HG03045 (cell line): Measurements from ENCODE around the gene TRERF1.

Source experiments
- ATAC-seq: cut with Tn5 transposase; IDR thresholded peaks from one replicate; pipeline ENCODE4 v1.9.1; 2021; ENCODE audit warnings: mild to moderate bottlenecking, moderate library complexity; ENCODE audit not compliant: unreplicated experiment

Gene TRERF1

GRCh38 chr6:42369568-42369967 lies 82.2 kb downstream of the TRERF1 start:
- ATAC-seq, result no peak

- no peak for ATAC-seq
Observed at GRCh38 chr6:42368181-42368580, 83.5 kb downstream of the TRERF1 start.

GRCh38 chr6:42367353-42368011 lies 84.2 kb downstream of the TRERF1 start:
- ATAC-seq, result peak; percentile 58

DNA sequence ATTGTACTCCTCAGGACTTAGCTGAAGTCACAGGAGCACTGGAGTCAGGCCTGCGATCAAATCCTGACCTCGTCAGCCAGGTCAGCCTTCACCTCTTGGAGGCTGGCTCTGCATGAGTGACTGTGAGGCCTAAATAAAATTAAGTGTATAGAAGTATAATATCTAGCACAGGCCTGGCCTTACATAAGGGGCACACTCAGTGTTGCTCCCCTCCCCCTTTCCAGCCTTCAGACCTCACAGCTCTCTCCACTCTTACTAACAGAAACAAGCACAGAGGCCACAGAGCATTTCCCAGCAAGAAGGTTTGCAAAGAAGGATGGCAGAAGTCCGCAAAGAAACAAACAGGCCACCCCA lies 84.8 kb downstream of the TRERF1 start:
- no peak for ATAC-seq

DNA sequence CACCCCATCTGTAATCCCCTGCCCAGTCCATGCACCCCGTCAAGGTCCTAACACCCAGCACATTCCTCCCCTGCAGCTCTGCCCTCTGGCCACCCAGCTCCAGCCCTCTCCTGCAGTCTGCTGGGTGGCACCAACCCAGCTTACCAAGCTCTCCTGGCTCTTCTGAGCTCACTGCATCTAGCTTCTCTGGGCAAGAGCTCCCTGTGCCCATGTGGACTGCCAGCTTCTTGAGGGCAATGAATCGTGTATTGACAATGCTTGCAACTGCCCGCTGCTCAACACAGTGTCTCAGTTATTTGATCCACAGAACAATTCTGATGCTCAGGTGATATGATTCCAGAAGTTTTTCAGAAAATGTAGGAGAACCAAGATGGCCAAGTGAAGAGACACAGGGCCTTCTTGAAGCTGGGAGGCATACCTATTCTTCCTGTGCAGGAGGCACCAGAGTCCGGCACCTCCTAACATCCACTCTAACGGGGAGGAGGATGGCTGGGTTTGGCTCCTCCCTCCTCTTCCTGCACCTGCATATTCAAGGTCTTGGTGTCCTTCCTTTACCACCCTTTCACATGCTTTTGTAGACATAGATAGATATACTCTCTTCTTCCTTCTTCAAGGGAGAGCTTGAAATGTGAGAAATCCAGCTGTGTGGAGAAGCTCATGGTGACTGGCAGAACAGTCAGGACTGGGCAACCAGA lies 85.6 kb downstream of the TRERF1 start:
- no peak for ATAC-seq

DNA sequence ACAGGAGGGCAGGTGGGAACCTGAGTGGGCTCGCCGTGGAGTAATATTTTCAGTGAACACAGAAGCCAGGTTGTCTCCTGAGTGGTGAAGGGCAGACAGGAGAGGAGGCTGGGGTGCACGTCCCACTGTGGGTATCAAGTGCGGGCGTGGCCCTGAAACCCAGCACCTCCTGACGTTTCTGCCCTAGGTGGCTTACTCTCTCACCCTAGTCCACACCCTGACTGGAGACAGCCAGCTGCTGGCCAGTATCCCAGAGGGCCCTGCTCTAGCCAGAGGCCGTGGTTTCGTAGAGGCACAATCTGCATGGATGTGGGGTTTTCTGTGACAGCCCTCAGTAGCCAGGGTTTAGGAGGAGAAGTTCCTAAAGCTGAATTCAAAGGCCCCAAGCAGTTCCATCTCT lies 86.7 kb downstream of the TRERF1 start:
- no peak for ATAC-seq

DNA sequence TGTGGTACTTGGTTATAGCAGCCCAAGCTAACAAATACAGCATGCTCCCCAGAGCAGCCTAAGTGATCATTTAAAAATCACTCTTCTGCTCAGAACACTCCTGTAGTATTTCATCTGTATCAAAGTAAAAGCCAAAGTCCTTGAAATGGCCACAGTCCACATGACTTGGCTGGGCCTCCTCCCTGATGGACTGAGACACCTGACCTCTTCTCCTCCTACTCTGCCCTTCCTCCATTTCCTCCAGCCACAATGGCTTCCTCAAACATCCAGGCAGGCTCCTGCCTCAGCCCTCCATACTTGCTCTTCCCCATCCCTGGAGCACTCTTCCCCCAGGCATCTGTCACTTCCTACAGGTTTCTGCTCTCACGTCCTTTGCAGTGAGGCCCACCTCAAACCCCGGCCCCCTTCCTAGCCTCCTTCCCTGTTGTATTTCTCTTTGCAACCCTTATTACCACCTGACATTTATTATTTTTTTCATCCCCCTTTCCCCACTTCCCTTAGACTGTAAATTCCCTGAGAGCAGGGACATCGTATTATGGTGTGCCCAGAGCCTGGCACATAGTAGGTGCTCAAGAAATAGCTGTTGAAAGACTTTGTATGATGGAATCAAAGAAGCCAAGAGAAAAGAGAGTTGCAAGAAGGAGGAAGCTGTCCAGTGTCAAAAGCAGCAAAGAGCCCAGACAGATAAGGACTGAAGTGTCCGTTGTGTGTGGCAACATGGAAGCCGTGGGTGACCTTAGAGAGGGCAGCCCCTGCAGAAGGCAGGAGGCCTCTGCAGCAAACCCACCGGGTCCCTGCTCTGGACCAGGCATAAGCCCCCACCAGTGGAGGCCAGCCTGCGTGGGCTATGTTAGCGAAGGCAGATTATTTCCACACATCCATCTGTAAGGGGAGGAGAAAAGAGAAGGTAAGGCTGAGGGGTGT lies 87.5 kb downstream of the TRERF1 start:
- ATAC-seq, result no peak

DNA sequence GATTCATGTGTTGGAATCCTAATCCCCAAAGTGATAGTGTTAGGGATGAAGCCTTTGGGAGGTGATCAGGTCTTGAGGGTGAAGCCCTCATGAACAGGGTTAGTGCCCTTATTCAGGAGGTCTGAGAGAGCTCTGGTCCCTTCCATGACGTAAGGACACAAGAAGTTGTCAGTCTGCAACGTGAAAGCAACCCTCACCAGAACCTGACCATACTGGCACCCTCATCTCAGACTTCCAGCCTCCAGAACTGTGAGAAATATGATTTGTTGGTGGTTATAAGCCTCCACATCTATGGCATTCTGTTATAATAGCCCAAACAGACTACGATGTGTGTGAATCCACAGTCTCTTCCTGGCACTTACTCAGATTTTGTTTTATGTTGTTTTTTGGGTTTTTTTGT lies 90.7 kb downstream of the TRERF1 start:
- ATAC-seq, result no peak

DNA sequence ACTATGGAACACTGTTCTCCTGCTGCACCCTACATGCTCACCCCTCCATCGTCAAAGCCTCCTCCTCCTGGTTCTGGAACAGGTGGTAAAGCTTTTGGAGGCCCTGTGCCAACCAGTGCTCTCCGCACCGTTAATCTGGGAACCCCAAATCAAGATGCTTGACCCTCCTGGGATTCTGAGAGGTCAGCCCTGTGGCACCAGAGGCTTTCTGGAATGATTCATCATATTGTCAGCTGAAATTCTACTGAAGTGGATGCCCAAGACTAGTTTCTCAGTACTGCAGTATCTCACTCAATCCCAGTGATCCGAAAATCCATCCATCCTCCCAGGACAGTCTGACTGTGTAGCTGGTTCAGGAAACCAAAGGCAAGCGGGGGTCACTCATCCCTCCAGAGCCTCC lies 92.7 kb downstream of the TRERF1 start:
- ATAC-seq, result no peak

DNA sequence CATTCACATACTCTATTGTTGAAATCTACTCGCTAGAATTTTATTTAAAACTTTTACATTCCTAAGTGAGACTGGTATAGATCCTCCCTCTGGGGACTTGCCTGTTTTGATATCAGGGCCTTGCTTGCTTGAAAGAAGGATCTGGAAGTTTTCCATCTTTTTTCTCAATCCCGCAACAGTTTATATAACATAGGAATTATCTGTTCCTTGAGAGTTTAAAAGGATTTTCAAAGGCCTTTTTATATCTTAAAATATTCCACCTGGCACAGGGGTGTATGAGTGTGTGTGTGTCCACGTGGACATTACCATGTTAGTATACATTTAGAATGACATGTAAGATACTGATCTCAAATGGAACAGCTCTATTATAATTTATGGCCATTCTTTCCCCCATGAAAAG lies 96.3 kb downstream of the TRERF1 start:
- ATAC-seq, result no peak

DNA sequence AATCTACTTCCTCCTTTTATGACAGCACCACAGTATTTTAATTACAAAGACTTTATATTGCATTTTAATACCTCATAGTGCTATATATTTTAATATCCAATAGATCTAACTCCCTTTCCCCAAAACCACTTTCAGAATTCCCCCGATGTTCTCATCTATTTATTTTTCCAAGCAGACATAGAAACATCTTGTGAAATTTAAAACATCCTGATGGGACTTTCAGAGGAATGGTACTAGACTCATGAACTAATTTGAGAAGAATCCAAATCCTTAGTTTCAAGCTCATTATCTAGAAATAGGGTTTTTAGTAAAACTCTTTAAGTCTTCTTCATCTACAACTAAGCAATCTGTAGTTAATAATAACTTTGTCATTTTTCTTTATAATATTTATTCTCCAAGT lies 97.0 kb downstream of the TRERF1 start:
- no peak for ATAC-seq

GRCh38 chr6:42352856-42353564 lies 98.7 kb downstream of the TRERF1 start:
- no peak for ATAC-seq

- no peak for ATAC-seq
Observed at GRCh38 chr6:42350911-42351310, 100.8 kb downstream of the TRERF1 start.

DNA sequence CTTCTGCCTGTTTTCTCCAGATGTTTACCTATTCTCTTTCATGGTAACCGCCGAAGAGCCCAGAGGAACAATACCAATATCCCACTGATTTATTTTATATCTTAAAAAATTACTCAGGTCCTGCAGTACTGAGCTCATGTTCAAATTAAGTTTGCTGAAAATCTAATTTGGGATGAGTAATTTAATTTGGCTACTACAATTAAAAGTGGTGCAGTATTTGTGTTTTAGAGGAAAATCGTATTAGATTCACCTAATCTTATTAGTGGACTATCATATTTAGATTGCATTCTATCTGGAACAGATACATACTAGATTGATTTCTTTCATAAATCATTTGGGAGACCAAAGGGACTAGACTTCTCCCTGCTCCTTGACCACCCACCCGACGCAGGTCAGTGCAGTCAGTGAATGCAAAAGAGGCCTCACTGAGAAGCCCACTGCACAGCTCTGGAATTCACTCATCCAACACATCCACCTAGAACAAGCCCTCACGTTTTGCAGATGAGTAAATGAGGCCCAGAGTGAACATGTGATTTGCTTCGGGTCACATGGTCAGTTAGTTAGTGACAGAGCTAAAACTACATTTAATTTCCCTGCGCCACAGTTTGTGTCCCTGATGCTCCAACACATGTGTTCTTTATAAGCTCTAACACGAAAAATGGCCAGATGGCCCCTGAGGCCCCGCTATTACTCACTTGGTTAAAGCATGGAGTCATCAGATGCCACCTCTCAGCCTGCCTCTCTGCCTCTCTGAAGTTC lies 101.8 kb downstream of the TRERF1 start:
- no peak for ATAC-seq

DNA sequence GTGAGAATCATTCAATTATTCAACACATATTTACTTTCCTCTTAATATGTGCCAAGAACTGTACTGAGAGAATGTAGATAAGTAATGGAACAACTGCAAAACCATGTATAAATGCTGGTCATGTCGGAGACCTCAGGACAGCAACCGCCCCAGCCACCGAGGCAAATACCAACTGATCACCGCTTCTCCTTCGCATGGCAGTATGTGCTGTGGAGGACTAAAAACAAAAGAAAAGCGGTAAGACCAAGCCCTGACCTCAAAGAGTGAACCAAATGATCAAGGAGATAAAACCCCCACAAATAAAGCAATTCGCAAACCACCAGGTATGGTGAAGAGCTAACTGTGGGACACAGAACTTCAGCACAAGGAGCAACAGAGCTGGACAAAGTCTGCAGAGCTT lies 104.3 kb downstream of the TRERF1 start:
- no peak for ATAC-seq

- no peak for ATAC-seq
Observed at GRCh38 chr6:42345696-42346416, 105.9 kb downstream of the TRERF1 start.

DNA sequence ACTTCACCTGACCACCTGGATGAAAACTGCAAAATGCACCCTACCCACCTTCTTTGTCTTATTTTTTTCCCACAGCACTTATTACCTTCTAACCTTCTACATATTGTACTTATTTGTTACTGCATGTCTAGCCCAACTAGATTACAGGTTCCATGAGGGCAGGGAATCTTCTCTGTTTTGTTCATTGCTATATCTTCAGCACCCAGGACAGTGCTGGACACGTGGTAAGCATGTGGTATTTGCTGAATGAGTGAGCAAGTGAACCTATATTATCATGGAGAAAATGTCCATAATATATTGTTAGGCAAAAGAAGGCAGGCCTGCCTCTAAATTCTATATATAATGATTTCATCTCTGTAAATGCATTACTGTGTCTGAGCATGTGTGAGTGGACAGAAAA lies 107.0 kb downstream of the TRERF1 start:
- no peak for ATAC-seq

GRCh38 chr6:42341771-42342553 lies 109.8 kb downstream of the TRERF1 start:
- ATAC-seq, result no peak

DNA sequence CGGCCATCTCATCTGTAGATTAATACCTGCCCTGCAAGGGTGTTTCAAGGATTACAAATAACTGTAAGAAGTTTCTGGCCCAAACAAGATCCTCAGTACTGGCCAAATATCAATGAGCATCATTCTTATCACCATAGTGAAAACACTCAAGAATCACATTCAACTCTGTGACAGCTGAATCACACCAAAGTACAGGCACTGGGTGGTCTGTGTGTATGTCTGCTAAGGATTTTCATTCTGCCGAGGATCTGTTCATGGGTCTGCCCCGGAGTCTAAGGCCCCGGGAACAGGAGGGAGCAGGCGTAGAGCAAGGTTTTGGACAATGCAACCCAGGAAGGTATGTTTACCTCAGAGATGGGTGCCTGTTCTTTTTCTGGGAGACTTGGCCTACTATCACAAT lies 110.5 kb downstream of the TRERF1 start:
- ATAC-seq, result no peak
